ENCODE measurements around the gene PCNT.

GRCh38 chr21:46431448-46431847, 107.5 kb downstream of the PCNT start:
- no peak for TF ChIP-seq CTCF (IDR thresholded peaks at IDR 0.05)
- no peak for TF ChIP-seq EZH2 (IDR thresholded peaks at IDR 0.05; ENCODE audit: borderline replicate concordance, insufficient read depth, low read depth, low read length, poor library complexity, severe bottlenecking)

All from B cell (primary cell).